GM12878 (cell line): ENCODE data around the gene CCDC102B.

ENCODE experiments used
- CTCF ChIP-seq, 3 experiments: IDR thresholded peaks in 2 of 3; conservative IDR thresholded peaks in 1 of 3; 2 replicates each; pipeline ENCODE4 v1.5.1; 2011; ENCODE audit warnings: low read depth in 3 of 3, low read length in 3 of 3, mild to moderate bottlenecking in 3 of 3, control low read depth in 2 of 3, moderate library complexity in 2 of 3, inconsistent platforms in 1 of 3, mixed read lengths in 1 of 3; ENCODE audit not compliant: control insufficient read depth in 2 of 3, insufficient read depth in 1 of 3; ENCODE audit errors: extremely low read depth in 1 of 3
- EZH2 ChIP-seq: IDR thresholded peaks from 2 replicates; pipeline ENCODE4 v1.6.1; 2012; ENCODE audit warnings: low read depth, mild to moderate bottlenecking, control low read depth, inconsistent platforms, low read length, borderline replicate concordance; ENCODE audit not compliant: control insufficient read depth
- POLR2A ChIP-seq: IDR thresholded peaks from 2 replicates; pipeline ENCODE4 v1.6.1; 2011; ENCODE audit warnings: low read depth, mild to moderate bottlenecking, low read length
- SP1 ChIP-seq: IDR thresholded peaks from one replicate; pipeline ENCODE4 v1.6.1; 2011; ENCODE audit warnings: low read depth, low read length
- TF ChIP-seq, protein P1 (sequence below): IDR thresholded peaks from 2 replicates; pipeline ENCODE4 v1.6.1; 2012; ENCODE audit warnings: low read depth, low read length, improper control_type of control experiment

DNA sequence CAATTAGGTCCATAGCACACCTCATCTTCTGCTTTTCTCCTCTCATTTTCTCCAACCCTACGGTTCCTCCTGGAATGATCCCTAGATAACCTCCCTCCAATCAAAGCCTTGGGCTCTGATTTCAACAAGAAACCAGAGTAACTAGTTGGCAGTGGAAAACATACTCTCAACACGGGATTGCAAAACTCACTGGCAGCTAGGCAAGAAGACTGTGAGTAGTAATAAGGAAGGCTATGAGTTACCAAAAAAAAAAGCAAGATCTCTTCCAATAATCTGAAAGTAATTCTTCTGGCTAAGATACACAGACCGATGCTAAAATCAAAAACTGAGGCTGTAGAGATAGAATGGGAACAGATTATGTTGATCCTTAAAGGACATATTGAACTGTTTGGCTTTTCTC is 28.4 kb upstream of the CCDC102B start:
- TF ChIP-seq CTCF (IDR thresholded peaks at IDR 0.05 in 2 of 3, conservative IDR thresholded peaks at IDR 0.05 in 1 of 3; ENCODE audit: control insufficient read depth in 2 of 3, extremely low read depth in 1 of 3, insufficient read depth in 1 of 3, low read depth in 3 of 3, low read length in 3 of 3) (no peak), SP1 (no peak), EZH2 (no peak), POLR2A (no peak)
- TF ChIP-seq, protein P1, sequence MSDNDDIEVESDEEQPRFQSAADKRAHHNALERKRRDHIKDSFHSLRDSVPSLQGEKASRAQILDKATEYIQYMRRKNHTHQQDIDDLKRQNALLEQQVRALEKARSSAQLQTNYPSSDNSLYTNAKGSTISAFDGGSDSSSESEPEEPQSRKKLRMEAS = no peak
